ENCODE results near the gene USP44.
A peak's percentile ranks its signal among the peaks of the same experiment; 100 is the strongest.

USP44 gene

DNA sequence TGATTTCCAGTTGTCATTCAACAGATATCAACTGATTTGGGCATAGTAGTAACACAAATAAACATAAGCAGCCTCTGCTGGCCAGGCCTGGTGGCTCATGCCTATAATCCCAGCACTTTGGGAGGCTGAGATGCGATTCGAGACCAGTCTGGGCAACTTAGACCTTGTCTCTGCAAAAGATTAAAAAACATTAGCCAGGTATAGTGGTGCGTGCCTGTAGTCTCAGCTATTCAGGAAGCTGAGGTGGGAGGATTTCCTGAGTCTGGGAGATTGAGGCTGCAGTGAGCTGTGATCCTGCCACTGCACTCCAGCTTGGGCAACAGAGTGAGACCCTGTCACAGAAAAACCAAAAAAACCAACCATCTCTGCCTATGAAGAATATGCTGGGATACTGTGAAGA, 70.2 kb downstream of the USP44 start:
- CTCF ChIA-PET = no interaction called here
- no peak overlapping the region for H3K27ac ChIP-seq
- no peak for DNase-seq (ENCODE audit: low spot score)
- POLR2A ChIA-PET (ENCODE audit: low non-redundant PET) = no interaction called here
- TF ChIP-seq, protein P1, sequence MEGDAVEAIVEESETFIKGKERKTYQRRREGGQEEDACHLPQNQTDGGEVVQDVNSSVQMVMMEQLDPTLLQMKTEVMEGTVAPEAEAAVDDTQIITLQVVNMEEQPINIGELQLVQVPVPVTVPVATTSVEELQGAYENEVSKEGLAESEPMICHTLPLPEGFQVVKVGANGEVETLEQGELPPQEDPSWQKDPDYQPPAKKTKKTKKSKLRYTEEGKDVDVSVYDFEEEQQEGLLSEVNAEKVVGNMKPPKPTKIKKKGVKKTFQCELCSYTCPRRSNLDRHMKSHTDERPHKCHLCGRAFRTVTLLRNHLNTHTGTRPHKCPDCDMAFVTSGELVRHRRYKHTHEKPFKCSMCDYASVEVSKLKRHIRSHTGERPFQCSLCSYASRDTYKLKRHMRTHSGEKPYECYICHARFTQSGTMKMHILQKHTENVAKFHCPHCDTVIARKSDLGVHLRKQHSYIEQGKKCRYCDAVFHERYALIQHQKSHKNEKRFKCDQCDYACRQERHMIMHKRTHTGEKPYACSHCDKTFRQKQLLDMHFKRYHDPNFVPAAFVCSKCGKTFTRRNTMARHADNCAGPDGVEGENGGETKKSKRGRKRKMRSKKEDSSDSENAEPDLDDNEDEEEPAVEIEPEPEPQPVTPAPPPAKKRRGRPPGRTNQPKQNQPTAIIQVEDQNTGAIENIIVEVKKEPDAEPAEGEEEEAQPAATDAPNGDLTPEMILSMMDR (conservative IDR thresholded peaks at IDR 0.05; ENCODE audit: low read depth) = no peak

DNA sequence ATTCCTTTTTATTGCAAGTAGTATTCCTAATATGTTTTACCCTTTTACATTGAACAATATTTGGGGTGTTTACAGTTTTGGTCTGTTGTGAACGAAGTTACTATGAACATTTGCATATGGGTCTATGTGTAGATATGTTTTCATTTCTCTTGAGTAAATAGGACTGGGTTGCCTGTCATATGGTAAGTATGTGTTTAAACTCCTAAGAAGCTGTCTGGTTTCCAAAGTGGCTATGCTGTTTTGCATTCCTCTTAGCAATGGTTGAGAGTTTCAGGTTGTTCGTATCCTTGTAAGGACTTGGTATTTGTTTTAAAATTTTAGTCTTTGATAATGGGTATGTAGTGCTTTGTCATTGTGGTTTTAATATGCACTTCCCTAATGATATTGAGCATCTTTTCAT, 71.0 kb downstream of the USP44 start:
- TF ChIP-seq, protein P1 (conservative IDR thresholded peaks at IDR 0.05; ENCODE audit: low read depth) = no peak
- CTCF ChIA-PET = no interaction called here
- no peak for DNase-seq (ENCODE audit: low spot score)
- POLR2A ChIA-PET (ENCODE audit: low non-redundant PET) = no interaction called here
- H3K27ac ChIP-seq = no peak overlapping the region

DNA sequence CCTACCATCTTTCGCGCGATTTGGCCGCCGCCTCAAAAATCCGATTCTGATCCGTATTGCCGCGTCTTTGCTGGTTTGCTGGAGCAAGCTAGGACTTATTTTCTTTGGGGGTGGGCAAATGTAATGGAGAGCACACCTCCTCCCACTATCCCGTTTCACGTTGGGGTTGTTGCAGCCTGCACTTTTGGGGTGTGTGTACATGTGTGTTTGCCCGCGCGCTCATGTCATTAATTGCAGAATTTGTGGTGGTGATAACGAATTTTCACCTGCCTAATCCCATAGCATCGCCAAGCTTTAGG, 76.7 kb downstream of the USP44 start:
- peak; percentile 13 for DNase-seq (ENCODE audit: low spot score)
- TF ChIP-seq, protein P1 (conservative IDR thresholded peaks at IDR 0.05; ENCODE audit: low read depth) = no peak
- peak overlapping the region; percentile 94 for H3K27ac ChIP-seq
- ChIA-PET POLR2A (ENCODE audit: low non-redundant PET) (interaction anchor here (0.6 kb wide), 1 partner anchor 12 kb away, joined by 4 read pairs; no protein-coding TSS in a partner anchor), CTCF (interaction anchor here (0.6 kb wide), 1 partner anchor 154 kb away, joined by 3 read pairs; no protein-coding TSS in a partner anchor)

DNA sequence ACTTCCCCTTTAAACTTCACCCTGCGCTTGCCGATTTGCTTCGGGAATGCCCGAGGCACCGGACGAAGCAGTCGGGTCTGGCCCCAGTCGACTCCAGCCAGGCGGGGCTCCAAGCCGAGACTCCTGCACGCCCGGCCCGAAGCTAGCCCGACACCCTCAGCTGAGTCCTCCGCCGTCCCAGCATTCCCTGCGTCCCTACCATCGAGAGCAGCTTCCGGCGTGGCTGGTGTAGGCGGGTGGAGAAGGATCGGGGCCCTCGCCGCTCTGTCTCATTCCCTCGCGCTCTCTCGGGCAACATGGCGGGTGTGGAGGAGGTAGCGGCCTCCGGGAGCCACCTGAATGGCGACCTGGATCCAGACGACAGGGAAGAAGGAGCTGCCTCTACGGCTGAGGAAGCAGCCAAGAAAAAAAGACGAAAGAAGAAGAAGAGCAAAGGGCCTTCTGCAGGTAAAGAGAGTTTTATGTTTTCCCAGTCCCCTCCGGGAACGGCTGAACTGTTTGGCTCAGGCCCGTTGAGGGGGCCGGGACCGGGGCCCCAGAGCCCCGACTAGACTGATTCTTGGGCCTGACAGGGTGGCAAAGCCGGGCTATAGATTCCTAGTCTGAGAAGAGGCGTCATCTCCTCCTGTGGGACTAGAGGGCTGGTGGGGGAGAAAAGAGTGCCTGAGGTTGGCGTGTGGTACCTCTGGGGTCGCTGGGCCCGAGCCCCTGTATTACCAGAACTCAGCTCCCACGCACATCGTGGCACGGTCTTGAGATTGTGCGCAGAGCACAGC, 77.2 kb downstream of the USP44 start, which contains the start of gene METAP2:
Gene METAP2, plus strand, starts transcription at position 269 of the 776 bp plus-strand sequence. Its CDS starts 28 bp downstream, at position 297.
- H3K27ac ChIP-seq = peak within 1 kb of the TSS; percentile 94
- ChIA-PET CTCF (interaction anchor here (0.6 kb wide), 1 partner anchor 27 kb away, joined by 3 read pairs; no protein-coding TSS in a partner anchor), POLR2A (ENCODE audit: low non-redundant PET) (interaction anchor here (0.6 to 1.0 kb wide), 2 partner anchors 12 to 139 kb away, joined by 3 to 4 read pairs; no protein-coding TSS in a partner anchor)
- DNase-seq (ENCODE audit: low spot score) = peak; percentile 95
- TF ChIP-seq, protein P1 (conservative IDR thresholded peaks at IDR 0.05; ENCODE audit: low read depth) = no peak

DNA sequence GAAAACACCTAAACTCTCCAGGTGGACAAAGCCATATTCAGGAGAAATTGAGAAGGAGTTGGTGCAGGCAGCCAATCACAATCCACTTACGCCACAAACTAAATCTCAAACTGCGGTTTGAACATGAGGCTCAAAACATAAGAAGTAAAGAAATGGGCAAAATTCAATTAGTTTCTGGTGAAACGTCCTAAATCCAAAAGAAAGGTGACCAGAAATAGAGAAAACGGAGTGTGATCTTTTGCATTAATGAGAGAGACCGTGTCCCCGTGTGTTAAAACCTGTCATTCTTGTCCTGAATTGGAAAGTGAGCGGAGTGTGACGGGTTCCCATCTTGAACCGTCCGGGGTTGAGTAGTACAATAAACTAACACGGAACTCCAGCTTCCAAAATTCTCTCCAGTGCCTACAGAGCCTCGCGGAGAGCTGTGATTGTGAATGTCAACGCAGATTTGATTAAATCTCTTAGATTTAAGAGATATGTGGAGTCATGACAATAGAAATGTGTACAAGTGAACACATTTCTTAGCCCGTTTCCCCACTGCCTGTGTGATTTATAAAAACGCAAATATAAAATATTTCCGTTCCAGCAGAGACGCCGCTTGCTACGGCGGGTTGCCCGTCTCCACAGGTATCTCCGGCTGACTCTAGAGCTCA, 77.9 kb downstream of the USP44 start:
- CTCF ChIA-PET = interaction anchor here (0.6 kb wide), 1 partner anchor 27 kb away, joined by 3 read pairs; no protein-coding TSS in a partner anchor
- H3K27ac ChIP-seq = peak overlapping the region; percentile 94
- peak; percentile 40 for DNase-seq (ENCODE audit: low spot score)
- POLR2A ChIA-PET (ENCODE audit: low non-redundant PET) = interaction anchor here (1.0 kb wide), 1 partner anchor 139 kb away, joined by 3 read pairs; no protein-coding TSS in a partner anchor
- TF ChIP-seq, protein P1 (conservative IDR thresholded peaks at IDR 0.05; ENCODE audit: low read depth) = no peak

DNA sequence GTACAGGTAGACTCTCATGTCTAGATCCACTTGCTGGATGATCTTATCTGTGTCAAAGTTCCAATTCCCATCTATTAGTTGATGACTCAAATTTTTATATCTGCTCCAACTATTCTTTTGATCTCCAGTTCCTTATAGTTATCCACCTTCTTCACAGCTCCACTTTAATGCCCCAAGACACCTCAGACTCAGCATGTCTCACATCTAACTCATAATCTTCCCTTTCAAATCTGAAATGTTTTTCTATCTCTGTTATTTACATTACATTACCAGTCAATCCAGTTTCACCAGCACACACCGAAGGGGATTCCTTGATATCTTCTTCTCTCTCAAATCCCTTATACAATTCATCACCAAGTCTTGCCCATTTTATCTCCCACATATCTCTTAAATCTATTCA, 81.0 kb downstream of the USP44 start:
- H3K27ac ChIP-seq = no peak overlapping the region
- CTCF ChIA-PET = no interaction called here
- POLR2A ChIA-PET (ENCODE audit: low non-redundant PET) = no interaction called here
- DNase-seq (ENCODE audit: low spot score) = no peak
- TF ChIP-seq, protein P1 (conservative IDR thresholded peaks at IDR 0.05; ENCODE audit: low read depth) = no peak

Measured in RWPE1 (cell line).